K562 (cell line): Measurements from ENCODE around the gene IFNG-AS1. TPM values are rescaled to one million over a fixed set of nuclear protein-coding genes. Genes with fewer than 3 reads are reported as not detected.

Experiments used
- ATAC-seq: fragments of 200-7000 bp; cut with Tn5 transposase; 3 replicates; pipeline ENCODE4 v1.9.1; 2020; ENCODE audit warnings: moderate library complexity
- BruUV-seq: library from RNA; stranded (reverse); fragments of 400-500 nt; replicated peaks from 2 replicates; lab custom pipeline; 2021; lab: Mats Ljungman, UMichigan
- CTCF ChIA-PET: fragments of 300-600 bp; formaldehyde crosslinking; extraction: SDS; loops from one replicate; lab custom pipeline; 2021; ENCODE audit warnings: low intra/inter-chr PET ratio; lab: Yijun Ruan, JAX
- POLR2A ChIA-PET: fragments of 300-600, 350-650 bp; sonication (Branson Sonifier 250); formaldehyde crosslinking; extraction: SDS; loops from one replicate; lab custom pipeline; 2021; ENCODE audit warnings: antibody characterized with exemption, inconsistent platforms; lab: Yijun Ruan, JAX
- DNase-seq, 4 experiments: peaks; one replicate each; pipeline versions ENCODE4 v3.0.0 to v3.0.0-alpha.2; 2011 to 2018; ENCODE audit warnings: low spot score in 3 of 4, mixed read lengths in 3 of 4; ENCODE audit errors: extremely low read depth in 1 of 4
- FAIRE-seq: peaks from 2 replicates; lab custom pipeline; 2011; peaks lifted over from hg19 to GRCh38; lab: Jason Lieb, UNC
- H2AFZ ChIP-seq: 2 replicates; pipeline ENCODE4 v1.6.0; 2011; ENCODE audit warnings: low read depth, low read length, control low read depth, inconsistent platforms
- H3K27ac ChIP-seq: fragments of 200-600 bp; 3 replicates; pipeline ENCODE4 v1.8.0; 2011; ENCODE audit warnings: low read depth, mild to moderate bottlenecking, control low read depth, inconsistent platforms, low read length, moderate library complexity, mixed read lengths; ENCODE audit errors: extremely low read depth
- H3K27me3 ChIP-seq, 2 experiments: fragments of 300-600 bp in 1 of 2; 2 replicates in 1 of 2; 3 replicates in 1 of 2; pipeline versions ENCODE4 v1.6.0 to v1.8.0; 2011; ENCODE audit warnings: inconsistent platforms in 2 of 2, low read length in 2 of 2, mild to moderate bottlenecking in 1 of 2, mixed read lengths in 1 of 2, moderate library complexity in 1 of 2; ENCODE audit not compliant: control insufficient read depth in 2 of 2, insufficient read depth in 2 of 2
- H3K36me3 ChIP-seq: fragments of 300-600 bp; 3 replicates; pipeline ENCODE4 v1.8.0; 2011; ENCODE audit warnings: mild to moderate bottlenecking, low read length, inconsistent platforms; ENCODE audit not compliant: control insufficient read depth, insufficient read depth
- H3K4me1 ChIP-seq, 2 experiments: fragments of 200-600 bp in 1 of 2; replicated peaks in 1 of 2; 2 replicates in 1 of 2; 3 replicates in 1 of 2; pipeline versions ENCODE4 v1.5.1 to v1.8.0; 2011; ENCODE audit warnings: inconsistent platforms in 2 of 2, low read length in 2 of 2, mild to moderate bottlenecking in 1 of 2, mixed read lengths in 1 of 2, moderate library complexity in 1 of 2; ENCODE audit not compliant: control insufficient read depth in 2 of 2, insufficient read depth in 2 of 2
- H3K4me2 ChIP-seq: 2 replicates; pipeline ENCODE4 v1.6.1; 2011; ENCODE audit warnings: low read length, control low read depth, inconsistent platforms, mixed read lengths; ENCODE audit not compliant: insufficient read depth
- H3K4me3 ChIP-seq: fragments of 200-600 bp; sonication (generic), shearing (Covaris generic); 2 replicates; pipeline ENCODE4 v1.5.1; 2016; ENCODE audit warnings: control low read depth, inconsistent platforms
- H3K79me2 ChIP-seq: fragments of 200-600 bp; 3 replicates; pipeline ENCODE4 v1.8.0; 2011; ENCODE audit warnings: low read length, inconsistent platforms; ENCODE audit not compliant: control insufficient read depth, insufficient read depth
- H3K9ac ChIP-seq, 2 experiments: 2 replicates each; pipeline versions ENCODE4 v1.6.0 to v1.6.1; 2011; ENCODE audit warnings: low read depth in 2 of 2, low read length in 2 of 2, control low read depth in 1 of 2, inconsistent platforms in 1 of 2, mild to moderate bottlenecking in 1 of 2, mixed read lengths in 1 of 2; ENCODE audit not compliant: insufficient read depth in 1 of 2
- H3K9me1 ChIP-seq: one replicate; pipeline ENCODE4 v1.6.0; 2011; ENCODE audit warnings: inconsistent platforms, mild to moderate bottlenecking, low read length, moderate library complexity; ENCODE audit not compliant: control insufficient read depth, insufficient read depth
- H3K9me3 ChIP-seq: replicated peaks from 2 replicates; pipeline ENCODE4 v1.5.1; 2011; ENCODE audit warnings: low read depth, low read length, inconsistent platforms; ENCODE audit not compliant: control insufficient read depth, insufficient read depth
- H4K20me1 ChIP-seq: replicated peaks from 2 replicates; pipeline ENCODE4 v1.6.1; 2011; ENCODE audit warnings: low read length, inconsistent platforms, mixed read lengths; ENCODE audit not compliant: control insufficient read depth, insufficient read depth
- CCNT2 ChIP-seq: IDR thresholded peaks from 2 replicates; pipeline ENCODE4 v1.6.1; 2011; ENCODE audit warnings: borderline replicate concordance, low read depth, mild to moderate bottlenecking, moderate library complexity, mixed read lengths, low read length; ENCODE audit not compliant: insufficient read length; ENCODE audit errors: extremely low read depth
- CHAMP1 ChIP-seq: fragments of 450-650 bp; IDR thresholded peaks from 2 replicates; pipeline ENCODE4 v1.6.1; 2016; ENCODE audit warnings: mild to moderate bottlenecking
- CHD2 ChIP-seq: IDR thresholded peaks from 2 replicates; pipeline ENCODE4 v1.6.1; 2011; ENCODE audit warnings: low read depth, low read length
- GABPA ChIP-seq: fragments of 200-800 bp; sonication (Bioruptor generic); conservative IDR thresholded peaks from 2 replicates; pipeline ENCODE4 v1.6.1; 2016; ENCODE audit warnings: low read depth, missing genetic modification characterization, missing compliant biosample characterization
- HDAC2 ChIP-seq: fragments of 450-650 bp; IDR thresholded peaks from 2 replicates; pipeline ENCODE4 v1.6.1; 2016; ENCODE audit warnings: mild to moderate bottlenecking
- NEUROD1 ChIP-seq: fragments of 150-350 bp; IDR thresholded peaks from 2 replicates; pipeline ENCODE4 v1.6.1; 2014; ENCODE audit warnings: borderline replicate concordance, low read length, low read depth; ENCODE audit not compliant: partially characterized antibody
- RFX5 ChIP-seq: IDR thresholded peaks from 2 replicates; pipeline ENCODE4 v1.6.1; 2011; ENCODE audit warnings: low read depth, mild to moderate bottlenecking, improper control_type of control experiment, low read length
- SMAD1 ChIP-seq: fragments of 150-350 bp; IDR thresholded peaks from 2 replicates; pipeline ENCODE4 v1.6.1; 2014; ENCODE audit warnings: low read length, low read depth; ENCODE audit not compliant: partially characterized antibody
- TSC22D4 ChIP-seq: fragments of 450-650 bp; IDR thresholded peaks from 2 replicates; pipeline ENCODE4 v1.6.1; 2016; ENCODE audit warnings: missing genetic modification characterization, missing biosample characterization, control low read depth
- USF1 ChIP-seq: sonication (generic); formaldehyde crosslinking; IDR thresholded peaks from 2 replicates; pipeline ENCODE4 v1.9.0; 2022; ENCODE audit warnings: mild to moderate bottlenecking, missing genetic modification reagents
- ZNF121 ChIP-seq: sonication (generic); formaldehyde crosslinking; conservative IDR thresholded peaks from 2 replicates; pipeline ENCODE4 v1.8.0; 2022; ENCODE audit warnings: missing genetic modification reagents
- ZNF212 ChIP-seq: fragments of 450-650 bp; formaldehyde crosslinking; IDR thresholded peaks from 2 replicates; pipeline ENCODE4 v1.4.0; 2020; ENCODE audit warnings: mild to moderate bottlenecking
- ZNF384 ChIP-seq: IDR thresholded peaks from 2 replicates; pipeline ENCODE4 v1.6.1; 2012; ENCODE audit warnings: low read depth, low read length, improper control_type of control experiment
- ZZZ3 ChIP-seq: fragments of 450-650 bp; IDR thresholded peaks from 2 replicates; pipeline ENCODE4 v1.6.1; 2016; ENCODE audit warnings: antibody characterized with exemption, mild to moderate bottlenecking, moderate library complexity
- WGBS: fragments of 100-300 bp; shearing (Covaris generic); methylation state at CpG from one replicate; pipeline ENCODE4 v1.1.6; 2016; ENCODE audit warnings: low coverage, mixed read lengths; ENCODE audit not compliant: insufficient coverage; ENCODE audit errors: missing lambda C conversion rate; 5-methylcytosine and 5-hydroxymethylcytosine counted together
- in situ Hi-C: fragments of 300-500 bp; cut with MboI; formaldehyde crosslinking; loops from 4 replicates; pipeline ENCODE4 v1.15.0; 2018; ENCODE audit warnings: inconsistent platforms, mixed read lengths
- intact Hi-C: fragments of 100-400 bp; cut with micrococcal nuclease; formaldehyde crosslinking; loops from 2 replicates; pipeline ENCODE4 v1.14.2; 2022
- polyA plus RNA-seq, 8 experiments: library from polyadenylated mRNA; depleted of rRNA in 4 of 8; stranded (reverse) in 5 of 8; unstranded in 3 of 8; fragments of >200 nt; fragmentation: Nextera tagmentation in 2 of 8; fragmentation: Illumina TruSeq in 1 of 8; extraction: Ambion mirVana in 2 of 8; extraction: Trizol in 1 of 8; gene quantifications; 2 replicates each; pipeline versions ENCODE4 v1.2.1 to v1.2.3, GENCODE V29; 2011 to 2014; ENCODE audit warnings: inconsistent platforms in 1 of 8, missing spikeins in 1 of 8
- total RNA-seq, 7 experiments: library from RNA; depleted of rRNA in 6 of 7; stranded (reverse); fragments of >200 nt in 6 of 7; fragmentation: Illumina TruSeq in 2 of 7; extraction: Trizol in 2 of 7; gene quantifications; 2 replicates each; pipeline versions ENCODE4 v1.2.1 to v1.2.3, GENCODE V29; 2011 to 2021; ENCODE audit warnings: low replicate concordance in 1 of 7

The IFNG-AS1 gene
- total and polyA plus RNA-seq, 9 of the 15 experiments (the other 6 are each of a cell fraction or from before 2014, with no cell fraction given): not detected

- WGBS: 0% methylated on average over 2 of the region's 2 CpGs
- H3K79me2 ChIP-seq: no peaks in the 10 kb centered on the region
- H2AFZ ChIP-seq: no peak overlapping the region
- intact Hi-C loops (no loop called here), in situ Hi-C loops (loop anchor here (5.0 kb wide), 1 partner anchor 582 kb away; no protein-coding TSS in a partner anchor)
- CTCF ChIA-PET: no interaction called here
- FAIRE-seq: no peak
- POLR2A ChIA-PET: no interaction called here
- no peaks in the 10 kb centered on the region for H3K9me3 ChIP-seq
- no peak for DNase-seq
- H4K20me1 ChIP-seq: no peaks in the 10 kb centered on the region
- no TSS peak for BruUV-seq
- H3K27me3 ChIP-seq: no peaks in the 10 kb centered on the region; a peak in 1 of 5 replicates
- no peaks in the 10 kb centered on the region for H3K4me1 ChIP-seq
- no peak for TF ChIP-seq HDAC2
- no peaks in the 10 kb centered on the region for H3K9me1 ChIP-seq
- H3K27ac ChIP-seq: no peak overlapping the region
- H3K4me2 ChIP-seq: no peak overlapping the region
- H3K4me3 ChIP-seq: no peak overlapping the region
- no peaks in the 10 kb centered on the region for H3K36me3 ChIP-seq
- H3K9ac ChIP-seq: no peak overlapping the region
- no peak for ATAC-seq
These were observed 49.6 kb upstream of the IFNG-AS1 start for GRCh38 chr12:67939611-67940010.

- WGBS: 0% methylated on average over 3 of the region's 3 CpGs
- Histone ChIP-seq H3K9ac (no peak overlapping the region), H3K79me2 (no peaks in the 10 kb centered on the region), H2AFZ (no peak overlapping the region), H3K9me1 (no peaks in the 10 kb centered on the region), H3K4me2 (no peak overlapping the region), H3K9me3 (no peaks in the 10 kb centered on the region), H4K20me1 (no peaks in the 10 kb centered on the region), H3K36me3 (no peaks in the 10 kb centered on the region), H3K4me1 (no peaks in the 10 kb centered on the region), H3K27ac (no peak overlapping the region), H3K4me3 (no peak overlapping the region), H3K27me3 (no peaks in the 10 kb centered on the region; a peak in 1 of 5 replicates)
- in situ Hi-C loops (loop anchor here (5.0 kb wide), 1 partner anchor 584 kb away; no protein-coding TSS in a partner anchor), intact Hi-C loops (no loop called here)
- DNase-seq: no peak
- FAIRE-seq: no peak
- ATAC-seq: no peak
- ChIA-PET CTCF (interaction anchor here (4.2 kb wide), 1 partner anchor 585 kb away, joined by 24 read pairs; no protein-coding TSS in a partner anchor), POLR2A (no interaction called here)
- no TSS peak for BruUV-seq
- no peak for TF ChIP-seq TSC22D4 (tag)
- no peak for TF ChIP-seq ZNF384
- TF ChIP-seq CHD2: no peak
- TF ChIP-seq CCNT2: no peak
- no peak for TF ChIP-seq SMAD1
- TF ChIP-seq RFX5: no peak
- no peak for TF ChIP-seq CHAMP1
- no peak for TF ChIP-seq ZNF212 (CRISPR knock-in tag)
- no peak for TF ChIP-seq USF1 (CRISPR knock-in tag)
- TF ChIP-seq GABPA (tag): no peak
- no peak for TF ChIP-seq NEUROD1
- TF ChIP-seq ZZZ3: no peak
- no peak for TF ChIP-seq ZNF121 (CRISPR knock-in tag)
These were observed 48.4 kb upstream of the IFNG-AS1 start for GRCh38 chr12:67940780-67941243.
